8988T (cell line): Measurements from ENCODE around the gene UROC1.
"Not testable (repeated sequence)": the region's sequence is repeated elsewhere in the genome, so short reads cannot be mapped to it uniquely, and the experiment has no call there.

Experiments
- DNase-seq: peaks from one replicate; pipeline ENCODE4 v3.0.0; 2011

The UROC1 gene

GRCh38 chr3:126546549-126547239 lies 29.1 kb upstream of the UROC1 start:
- peak; percentile 21 for DNase-seq

GRCh38 chr3:126546013-126546412 lies 28.4 kb upstream of the UROC1 start:
- peak; percentile 10 for DNase-seq

GRCh38 chr3:126545544-126545943 lies 28.0 kb upstream of the UROC1 start:
- DNase-seq, result peak; percentile 15

GRCh38 chr3:126544596-126545281 lies 27.2 kb upstream of the UROC1 start:
- peak; percentile 13 for DNase-seq

- peak; percentile 19 for DNase-seq
Measured at GRCh38 chr3:126543457-126544061, 26.0 kb upstream of the UROC1 start.

- DNase-seq, result peak; percentile 37
Measured at GRCh38 chr3:126542340-126543241, 25.0 kb upstream of the UROC1 start.

GRCh38 chr3:126541628-126542339 lies 24.2 kb upstream of the UROC1 start:
- peak; percentile 9 for DNase-seq

GRCh38 chr3:126540951-126541627 lies 23.5 kb upstream of the UROC1 start:
- peak; percentile 44 for DNase-seq

- DNase-seq, result peak; percentile 86
Measured at GRCh38 chr3:126540342-126540849, 22.8 kb upstream of the UROC1 start.

GRCh38 chr3:126539558-126540250 lies 22.1 kb upstream of the UROC1 start:
- DNase-seq, result no peak

GRCh38 chr3:126538966-126539365 lies 21.4 kb upstream of the UROC1 start:
- peak; percentile 8 for DNase-seq

GRCh38 chr3:126538316-126538715 lies 20.7 kb upstream of the UROC1 start:
- DNase-seq, result peak; percentile 7

GRCh38 chr3:126537730-126538281 lies 20.2 kb upstream of the UROC1 start:
- no peak for DNase-seq

- DNase-seq, result no peak
Measured at GRCh38 chr3:126537116-126537729, 19.6 kb upstream of the UROC1 start.

GRCh38 chr3:126536126-126536525 lies 18.6 kb upstream of the UROC1 start:
- DNase-seq, result no peak

- DNase-seq, result no peak
Measured at GRCh38 chr3:126535636-126536035, 18.1 kb upstream of the UROC1 start.

GRCh38 chr3:126534716-126535115 lies 17.1 kb upstream of the UROC1 start:
- not testable (repeated sequence) for DNase-seq

GRCh38 chr3:126533506-126533905 lies 15.9 kb upstream of the UROC1 start:
- DNase-seq, result no peak

GRCh38 chr3:126531051-126531330 lies 13.4 kb upstream of the UROC1 start:
- DNase-seq, result no peak
